ENCODE measurements around the gene CERS2.
A peak's percentile ranks its signal among the peaks of the same experiment; 100 is the strongest.

CERS2 gene

DNA sequence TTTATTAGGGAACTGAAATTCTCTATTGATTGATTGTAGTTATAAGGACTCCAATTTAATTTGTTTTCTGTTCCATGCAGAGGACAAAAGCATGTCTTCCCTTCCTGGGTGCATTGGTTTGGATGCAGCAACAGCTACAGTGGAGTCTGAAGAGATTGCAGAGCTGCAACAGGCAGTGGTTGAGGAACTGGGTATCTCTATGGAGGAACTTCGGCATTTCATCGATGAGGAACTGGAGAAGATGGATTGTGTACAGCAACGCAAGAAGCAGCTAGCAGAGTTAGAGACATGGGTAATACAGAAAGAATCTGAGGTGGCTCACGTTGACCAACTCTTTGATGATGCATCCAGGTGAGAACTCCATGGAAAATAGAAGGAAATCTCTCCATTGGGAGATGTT lies 47.0 kb downstream of the CERS2 start:
- no peak for DNase-seq
- H3K79me2 ChIP-seq (ENCODE audit: control insufficient read depth, insufficient read depth, low read length, poor library complexity), result no peaks in the 10 kb centered on the region
- peaks cover 3% of the 10 kb centered on the region for H3K79me1 ChIP-seq (ENCODE audit: low read length)
- H3K4me1 ChIP-seq (ENCODE audit: control insufficient read depth in 1 of 2, insufficient read depth in 2 of 2, low read length in 2 of 2), result peaks cover 2 to 3% of the 10 kb centered on the region in 2 experiments
- peaks cover 15 to 19% of the 10 kb centered on the region in 2 experiments for H3K36me3 ChIP-seq (ENCODE audit: control insufficient read depth in 1 of 2, insufficient read depth in 2 of 2, low read length in 2 of 2)
- no peak overlapping the region for H3K4me3 ChIP-seq (ENCODE audit: low read depth, low read length)
- H2AK5ac ChIP-seq (ENCODE audit: low read length), result no peak overlapping the region
- peaks cover 1% of the 10 kb centered on the region for H3K9me3 ChIP-seq (ENCODE audit: insufficient read depth, low read depth, low read length)
- H3K23ac ChIP-seq (ENCODE audit: low read length), result no peak overlapping the region
- no peak overlapping the region for H2AFZ ChIP-seq (ENCODE audit: insufficient read depth, low read length, poor library complexity)
- H4K91ac ChIP-seq (ENCODE audit: low read depth, low read length), result no peak overlapping the region
- H3K4ac ChIP-seq (ENCODE audit: low read depth, low read length), result no peak overlapping the region
- H4K12ac ChIP-seq (ENCODE audit: low read depth, low read length), result no peak overlapping the region
- no peak overlapping the region for H3K18ac ChIP-seq (ENCODE audit: low read length)
- H2BK12ac ChIP-seq (ENCODE audit: low read length), result no peak overlapping the region
- H3K14ac ChIP-seq (ENCODE audit: low read length), result no peak overlapping the region
- H3K27me3 ChIP-seq (ENCODE audit: insufficient read depth, low read length), result no peaks in the 10 kb centered on the region
- no CpG with 5 or more reads among the region's 4 CpGs for WGBS (ENCODE audit: extremely low coverage, insufficient coverage, insufficient read length)
- H3K27ac ChIP-seq (ENCODE audit: low read depth, low read length), result no peak overlapping the region
- no peak overlapping the region for H3K4me2 ChIP-seq (ENCODE audit: low read length)
- no peak overlapping the region for H3K9ac ChIP-seq (ENCODE audit: low read length)
- H4K8ac ChIP-seq (ENCODE audit: low read depth, low read length), result no peak overlapping the region
- H2BK120ac ChIP-seq (ENCODE audit: insufficient read depth, low read length, poor library complexity), result no peak overlapping the region
- H2BK5ac ChIP-seq (ENCODE audit: low read depth, low read length, poor library complexity), result no peak overlapping the region

DNA sequence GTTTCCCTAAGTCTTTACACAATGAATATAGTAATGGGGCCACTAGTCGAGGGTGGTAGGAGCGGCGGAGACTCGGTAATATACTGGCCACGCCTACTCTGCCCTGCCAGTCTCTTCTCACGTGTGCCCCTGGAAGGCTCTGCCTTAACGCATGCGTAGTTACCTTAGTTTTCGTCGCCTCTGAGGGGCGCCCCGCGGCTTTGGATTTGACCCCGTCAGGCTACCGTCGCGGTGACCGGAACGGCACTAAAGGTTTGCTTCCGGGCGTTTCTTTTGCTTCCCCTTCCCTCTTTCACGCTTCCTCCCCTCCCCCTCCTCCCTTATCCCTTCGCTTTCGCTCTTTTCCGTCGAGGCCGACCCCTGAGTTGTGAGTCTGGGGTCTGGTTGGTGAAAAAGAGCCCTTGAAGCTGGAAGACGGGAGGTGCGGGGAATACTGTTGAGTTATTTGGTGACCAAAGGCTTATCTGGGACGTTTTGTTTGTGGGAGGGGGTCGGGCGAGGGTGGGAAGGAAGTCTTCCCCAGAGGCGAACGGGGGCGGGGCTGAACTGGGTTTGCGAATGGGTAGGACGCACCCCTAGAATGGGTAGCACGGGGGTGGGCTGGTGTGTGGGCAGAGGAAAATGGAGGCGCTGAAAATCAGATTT lies 48.4 kb downstream of the CERS2 start, which contains the start of gene SETDB1:
Gene SETDB1 (plus strand): TSS at position 267 of the 645 bp plus-strand sequence. CDS start 1,352 bp downstream, outside the sequence.
- Histone ChIP-seq H4K8ac (ENCODE audit: low read depth, low read length) (peak within 1 kb of the TSS; percentile 95), H2AK5ac (ENCODE audit: low read length) (peak within 1 kb of the TSS; percentile 54), H2BK12ac (ENCODE audit: low read length) (peak within 1 kb of the TSS; percentile 49), H2BK120ac (ENCODE audit: insufficient read depth, low read length, poor library complexity) (peak within 1 kb of the TSS; percentile 97), H3K18ac (ENCODE audit: low read length) (peak within 1 kb of the TSS; percentile 99), H3K9ac (ENCODE audit: low read length) (peak within 1 kb of the TSS; percentile 99), H3K23ac (ENCODE audit: low read length) (no peak within 1 kb of the TSS), H4K91ac (ENCODE audit: low read depth, low read length) (peak within 1 kb of the TSS; percentile 96), H3K79me1 (ENCODE audit: low read length) (peaks cover 3% of the 10 kb centered on the region), H3K4me2 (ENCODE audit: low read length) (peak within 1 kb of the TSS; percentile 47), H3K27ac (ENCODE audit: low read depth, low read length) (peak within 1 kb of the TSS; percentile 93), H2AFZ (ENCODE audit: insufficient read depth, low read length, poor library complexity) (peak within 1 kb of the TSS; percentile 97), H3K4me1 (ENCODE audit: control insufficient read depth in 1 of 2, insufficient read depth in 2 of 2, low read length in 2 of 2) (peaks cover 2 to 3% of the 10 kb centered on the region in 2 experiments), H3K36me3 (ENCODE audit: control insufficient read depth in 1 of 2, insufficient read depth in 2 of 2, low read length in 2 of 2) (peaks cover 12 to 19% of the 10 kb centered on the region in 2 experiments), H3K27me3 (ENCODE audit: insufficient read depth, low read length) (no peaks in the 10 kb centered on the region), H3K9me3 (ENCODE audit: insufficient read depth, low read depth, low read length) (peaks cover 1% of the 10 kb centered on the region), H3K79me2 (ENCODE audit: control insufficient read depth, insufficient read depth, low read length, poor library complexity) (no peaks in the 10 kb centered on the region), H3K4me3 (ENCODE audit: low read depth, low read length) (peak within 1 kb of the TSS; percentile 81), H3K14ac (ENCODE audit: low read length) (peak within 1 kb of the TSS; percentile 95), H4K12ac (ENCODE audit: low read depth, low read length) (peak within 1 kb of the TSS; percentile 93), H3K4ac (ENCODE audit: low read depth, low read length) (peak within 1 kb of the TSS; percentile 95), H2BK5ac (ENCODE audit: low read depth, low read length, poor library complexity) (peak within 1 kb of the TSS; percentile 98)
- WGBS (ENCODE audit: extremely low coverage, insufficient coverage, insufficient read length), result no CpG with 5 or more reads among the region's 39 CpGs
- peak; percentile 97 to 99 for DNase-seq

DNA sequence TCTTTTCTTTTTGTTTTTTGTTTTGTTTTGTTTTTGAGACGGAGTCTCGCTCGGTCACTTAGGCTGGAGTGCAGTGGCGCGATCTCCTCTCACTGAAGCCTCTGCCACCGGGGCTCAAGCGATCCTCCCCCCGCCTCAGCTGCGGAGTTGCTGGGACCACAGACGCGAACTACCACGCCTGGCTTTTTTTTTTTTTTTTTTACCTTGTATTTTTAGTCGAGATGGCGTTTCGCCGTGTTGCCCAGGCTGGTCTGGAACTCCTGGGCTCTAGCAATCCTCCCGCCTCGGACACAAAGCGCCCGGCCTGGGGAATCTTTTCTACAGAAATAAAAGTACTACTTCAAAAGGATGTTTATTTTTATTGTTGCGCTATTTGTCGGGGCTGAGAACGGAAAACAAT lies 49.6 kb downstream of the CERS2 start:
- no peak overlapping the region for H3K23ac ChIP-seq (ENCODE audit: low read length)
- no peak overlapping the region for H3K18ac ChIP-seq (ENCODE audit: low read length)
- H4K8ac ChIP-seq (ENCODE audit: low read depth, low read length), result peak overlapping the region; percentile 43
- DNase-seq, result peak; percentile 24 to 57
- no peak overlapping the region for H3K9ac ChIP-seq (ENCODE audit: low read length)
- peaks cover 1% of the 10 kb centered on the region for H3K9me3 ChIP-seq (ENCODE audit: insufficient read depth, low read depth, low read length)
- H3K36me3 ChIP-seq (ENCODE audit: control insufficient read depth in 1 of 2, insufficient read depth in 2 of 2, low read length in 2 of 2), result peaks cover 3 to 13% of the 10 kb centered on the region in 2 experiments
- no peak overlapping the region for H2BK5ac ChIP-seq (ENCODE audit: low read depth, low read length, poor library complexity)
- H3K4me2 ChIP-seq (ENCODE audit: low read length), result no peak overlapping the region
- H3K27ac ChIP-seq (ENCODE audit: low read depth, low read length), result no peak overlapping the region
- H2AFZ ChIP-seq (ENCODE audit: insufficient read depth, low read length, poor library complexity), result no peak overlapping the region
- no peak overlapping the region for H2BK120ac ChIP-seq (ENCODE audit: insufficient read depth, low read length, poor library complexity)
- H3K4ac ChIP-seq (ENCODE audit: low read depth, low read length), result no peak overlapping the region
- no peak overlapping the region for H3K14ac ChIP-seq (ENCODE audit: low read length)
- peaks cover 2 to 3% of the 10 kb centered on the region in 2 experiments for H3K4me1 ChIP-seq (ENCODE audit: control insufficient read depth in 1 of 2, insufficient read depth in 2 of 2, low read length in 2 of 2)
- no peak overlapping the region for H4K12ac ChIP-seq (ENCODE audit: low read depth, low read length)
- H4K91ac ChIP-seq (ENCODE audit: low read depth, low read length), result no peak overlapping the region
- no peaks in the 10 kb centered on the region for H3K27me3 ChIP-seq (ENCODE audit: insufficient read depth, low read length)
- peaks cover 3% of the 10 kb centered on the region for H3K79me1 ChIP-seq (ENCODE audit: low read length)
- no CpG with 5 or more reads among the region's 23 CpGs for WGBS (ENCODE audit: extremely low coverage, insufficient coverage, insufficient read length)
- no peak overlapping the region for H3K4me3 ChIP-seq (ENCODE audit: low read depth, low read length)
- H3K79me2 ChIP-seq (ENCODE audit: control insufficient read depth, insufficient read depth, low read length, poor library complexity), result no peaks in the 10 kb centered on the region
- no peak overlapping the region for H2AK5ac ChIP-seq (ENCODE audit: low read length)
- no peak overlapping the region for H2BK12ac ChIP-seq (ENCODE audit: low read length)

DNA sequence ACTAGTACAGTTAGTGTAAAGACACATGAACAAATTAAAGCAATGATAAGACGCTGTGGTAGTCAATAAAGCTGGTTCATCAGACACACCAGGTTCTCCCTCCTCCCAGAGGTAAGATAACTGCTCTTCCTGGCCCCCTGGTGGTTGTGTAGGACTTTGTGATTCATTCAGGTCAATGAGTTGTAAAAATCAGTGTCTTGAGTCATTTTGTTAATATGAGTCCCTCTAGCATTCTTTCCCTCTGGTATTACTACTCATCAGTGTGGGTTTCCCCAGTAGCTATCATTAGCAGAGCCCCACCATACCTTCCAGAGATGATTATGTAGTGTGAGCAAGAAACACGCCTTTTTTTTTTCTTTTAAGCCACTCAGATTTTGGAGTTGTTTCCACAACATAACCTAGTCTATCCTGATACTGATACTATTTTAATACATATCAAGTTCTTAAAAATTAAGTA lies 52.1 kb downstream of the CERS2 start:
- Histone ChIP-seq H3K36me3 (ENCODE audit: control insufficient read depth in 1 of 2, insufficient read depth in 2 of 2, low read length in 2 of 2) (peaks cover 0 to under 1% of the 10 kb centered on the region in 2 experiments), H3K4me1 (ENCODE audit: control insufficient read depth in 1 of 2, insufficient read depth in 2 of 2, low read length in 2 of 2) (peaks cover 2 to 3% of the 10 kb centered on the region in 2 experiments), H3K4me2 (ENCODE audit: low read length) (no peak overlapping the region), H3K79me2 (ENCODE audit: control insufficient read depth, insufficient read depth, low read length, poor library complexity) (no peaks in the 10 kb centered on the region), H3K27ac (ENCODE audit: low read depth, low read length) (no peak overlapping the region), H4K12ac (ENCODE audit: low read depth, low read length) (no peak overlapping the region), H2BK12ac (ENCODE audit: low read length) (no peak overlapping the region), H3K23ac (ENCODE audit: low read length) (no peak overlapping the region), H3K79me1 (ENCODE audit: low read length) (peaks cover 3% of the 10 kb centered on the region), H3K4ac (ENCODE audit: low read depth, low read length) (no peak overlapping the region), H3K14ac (ENCODE audit: low read length) (no peak overlapping the region), H2AK5ac (ENCODE audit: low read length) (no peak overlapping the region), H2BK5ac (ENCODE audit: low read depth, low read length, poor library complexity) (no peak overlapping the region), H4K8ac (ENCODE audit: low read depth, low read length) (no peak overlapping the region), H3K27me3 (ENCODE audit: insufficient read depth, low read length) (no peaks in the 10 kb centered on the region), H4K91ac (ENCODE audit: low read depth, low read length) (no peak overlapping the region), H3K9ac (ENCODE audit: low read length) (no peak overlapping the region), H3K18ac (ENCODE audit: low read length) (no peak overlapping the region), H3K4me3 (ENCODE audit: low read depth, low read length) (no peak overlapping the region), H2AFZ (ENCODE audit: insufficient read depth, low read length, poor library complexity) (no peak overlapping the region), H2BK120ac (ENCODE audit: insufficient read depth, low read length, poor library complexity) (no peak overlapping the region), H3K9me3 (ENCODE audit: insufficient read depth, low read depth, low read length) (peaks cover 1% of the 10 kb centered on the region)
- WGBS (ENCODE audit: extremely low coverage, insufficient coverage, insufficient read length), result no CpG with 5 or more reads among the region's 2 CpGs
- DNase-seq, result peak; percentile 83 to 94
